IPS DF 19.7 (cell line): ENCODE measurements around the gene SLC39A6.

ENCODE experiments used
- DNase-seq: peaks from one replicate; pipeline ENCODE4 v3.0.0-alpha.2; 2013; ENCODE audit warnings: low read depth, low spot score

Gene SLC39A6

DNA sequence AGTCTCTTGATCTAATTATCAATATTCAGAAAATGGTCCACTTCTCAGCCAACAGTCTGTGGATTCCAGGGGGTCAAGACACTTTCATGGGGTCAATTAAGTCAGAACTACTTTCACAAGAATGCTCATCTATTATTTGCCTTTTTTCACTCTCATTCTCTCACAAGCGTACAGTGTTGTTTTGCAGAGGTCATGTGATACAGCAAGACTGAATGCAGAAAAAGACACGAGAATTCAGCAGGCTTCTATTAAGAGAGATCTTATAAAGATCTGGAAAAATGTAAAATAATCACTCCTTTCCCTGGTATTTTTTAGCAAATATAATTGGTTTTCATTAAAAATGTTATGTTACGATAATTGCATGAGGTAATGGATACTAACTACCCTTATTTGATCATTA is 70.5 kb downstream of the SLC39A6 start:
- DNase-seq = no peak
